ENCODE results near the gene SPIB.

- TF ChIP-seq CTCF (IDR thresholded peaks at IDR 0.05; ENCODE audit: low read depth, low read length, poor library complexity, severe bottlenecking) (no peak), EZH2phosphoT487 (IDR thresholded peaks at IDR 0.05; ENCODE audit: borderline replicate concordance, low read length) (no peak)
These were observed 3.1 kb upstream of the SPIB start for GRCh38 chr19:50415661-50416033.
